Muscle of leg (tissue), 9 donors: ENCODE measurements around the gene DEFB115. TPM values are rescaled to one million over a fixed set of nuclear protein-coding genes. Genes with fewer than 3 reads are reported as not detected.

Experiments
- polyA plus RNA-seq, 8 donors: library from polyadenylated mRNA; unstranded; fragments of 120-200 nt; gene quantifications; one replicate each; pipeline versions ENCODE4 v1.2.1 to v1.2.3, GENCODE V29; 2013; ENCODE audit warnings: inconsistent platforms in 1 of 8, low replicate concordance in 1 of 8; ENCODE audit not compliant: insufficient read length in 8 of 8, insufficient read depth in 1 of 8
- total RNA-seq: library from RNA; stranded (reverse); fragments of 120-200 nt; gene quantifications from one replicate; pipeline ENCODE4 v1.2.4, GENCODE V29; 2013

DEFB115 gene
- total and polyA plus RNA-seq, 9 donors: not detected

Other genes starting within 250 kb of the DEFB115 start
- gene DEFB116, start 50.9 kb downstream of the DEFB115 start, total RNA-seq: not detected
- gene DEFB116, start 50.9 kb downstream of the DEFB115 start, polyA plus RNA-seq: 1 to 10 TPM in 1 of 8 donors, not detected in 7; 1.0 TPM
- not detected for gene DEFB118, start 110.9 kb downstream of the DEFB115 start, total RNA-seq
- not detected for gene DEFB118, start 110.9 kb downstream of the DEFB115 start, polyA plus RNA-seq
- not detected for gene DEFB119, start 132.9 kb downstream of the DEFB115 start, total RNA-seq
- not detected for gene DEFB119, start 132.9 kb downstream of the DEFB115 start, polyA plus RNA-seq
- not detected for gene DEFB121, start 148.6 kb downstream of the DEFB115 start, total RNA-seq
- gene DEFB121, start 148.6 kb downstream of the DEFB115 start, polyA plus RNA-seq: not detected
- not detected for gene DEFB123, start 183.0 kb downstream of the DEFB115 start, total RNA-seq
- not detected for gene DEFB123, start 183.0 kb downstream of the DEFB115 start, polyA plus RNA-seq
- gene DEFB124, start 217.5 kb downstream of the DEFB115 start, total RNA-seq: 0.62 TPM
- gene DEFB124, start 217.5 kb downstream of the DEFB115 start, polyA plus RNA-seq: 1 to 10 TPM in 4 of 8 donors, under 1 TPM in 3, not detected in 1; 0.41 to 1.7 (median 1.4) TPM
- 9.6 TPM for gene REM1, start 217.6 kb downstream of the DEFB115 start, total RNA-seq
- 1 to 10 TPM; 3.6 to 8.5 (median 5.6) TPM for gene REM1, start 217.6 kb downstream of the DEFB115 start, polyA plus RNA-seq